Measurements from ENCODE around the gene HPCAL1.

HPCAL1 gene

GRCh38 chr2:10337449-10338269 is 35.0 kb downstream of the HPCAL1 start:
- DNase-seq (ENCODE audit: low read depth in 2 of 2), result no peak

GRCh38 chr2:10338270-10339188 is 35.8 kb downstream of the HPCAL1 start:
- DNase-seq (ENCODE audit: low read depth in 2 of 2), result no peak

GRCh38 chr2:10339647-10340592 is 37.2 kb downstream of the HPCAL1 start:
- DNase-seq (ENCODE audit: low read depth in 2 of 2), result no peak

GRCh38 chr2:10340593-10340975 is 37.9 kb downstream of the HPCAL1 start:
- DNase-seq (ENCODE audit: low read depth in 2 of 2), result no peak

GRCh38 chr2:10341193-10341592 is 38.5 kb downstream of the HPCAL1 start:
- DNase-seq (ENCODE audit: low read depth in 2 of 2), result no peak

- DNase-seq (ENCODE audit: low read depth in 2 of 2), result no peak
Measured at GRCh38 chr2:10342245-10342951, 39.7 kb downstream of the HPCAL1 start.

GRCh38 chr2:10343191-10343590 is 40.5 kb downstream of the HPCAL1 start:
- no peak for DNase-seq (ENCODE audit: low read depth in 2 of 2)

- DNase-seq (ENCODE audit: low read depth in 2 of 2), result no peak
Measured at GRCh38 chr2:10343658-10344057, 41.0 kb downstream of the HPCAL1 start.

GRCh38 chr2:10344105-10345066 is 41.7 kb downstream of the HPCAL1 start:
- no peak for DNase-seq (ENCODE audit: low read depth in 2 of 2)

GRCh38 chr2:10345126-10345525 is 42.4 kb downstream of the HPCAL1 start:
- DNase-seq (ENCODE audit: low read depth in 2 of 2), result no peak

GRCh38 chr2:10345813-10346212 is 43.1 kb downstream of the HPCAL1 start:
- DNase-seq (ENCODE audit: low read depth in 2 of 2), result no peak

- DNase-seq (ENCODE audit: low read depth in 2 of 2), result no peak
Measured at GRCh38 chr2:10346929-10347561, 44.3 kb downstream of the HPCAL1 start.

GRCh38 chr2:10347562-10347948 is 44.9 kb downstream of the HPCAL1 start:
- no peak for DNase-seq (ENCODE audit: low read depth in 2 of 2)

- no peak for DNase-seq (ENCODE audit: low read depth in 2 of 2)
Measured at GRCh38 chr2:10348891-10349290, 46.2 kb downstream of the HPCAL1 start.

- DNase-seq (ENCODE audit: low read depth in 2 of 2), result no peak
Measured at GRCh38 chr2:10350761-10351160, 48.1 kb downstream of the HPCAL1 start.

- no peak for DNase-seq (ENCODE audit: low read depth in 2 of 2)
Measured at GRCh38 chr2:10352361-10352760, 49.7 kb downstream of the HPCAL1 start.

GRCh38 chr2:10352972-10353371 is 50.3 kb downstream of the HPCAL1 start:
- no peak for DNase-seq (ENCODE audit: low read depth in 2 of 2)

- no peak for DNase-seq (ENCODE audit: low read depth in 2 of 2)
Measured at GRCh38 chr2:10353931-10354330, 51.2 kb downstream of the HPCAL1 start.

- no peak for DNase-seq (ENCODE audit: low read depth in 2 of 2)
Measured at GRCh38 chr2:10354399-10354798, 51.7 kb downstream of the HPCAL1 start.

Measured in stimulated activated CD4-positive, alpha-beta T cell treated with anti-CD3 and anti-CD28 coated beads, Interleukin-1b, Interleukin-23, amount 100 ng/mL, for 1 hour (primary cell).